NCI-H226 (cell line): ENCODE results near the gene S100A4.
"Not testable (repeated sequence)": the region's sequence is repeated elsewhere in the genome, so short reads cannot be mapped to it uniquely, and the experiment has no call there.

ENCODE experiments used
- DNase-seq: peaks from one replicate; pipeline ENCODE4 v3.0.0-alpha.2; 2015

Gene S100A4

GRCh38 chr1:153566414-153567371 is 21.1 kb upstream of the S100A4 start:
- DNase-seq, result peak; percentile 98

DNA sequence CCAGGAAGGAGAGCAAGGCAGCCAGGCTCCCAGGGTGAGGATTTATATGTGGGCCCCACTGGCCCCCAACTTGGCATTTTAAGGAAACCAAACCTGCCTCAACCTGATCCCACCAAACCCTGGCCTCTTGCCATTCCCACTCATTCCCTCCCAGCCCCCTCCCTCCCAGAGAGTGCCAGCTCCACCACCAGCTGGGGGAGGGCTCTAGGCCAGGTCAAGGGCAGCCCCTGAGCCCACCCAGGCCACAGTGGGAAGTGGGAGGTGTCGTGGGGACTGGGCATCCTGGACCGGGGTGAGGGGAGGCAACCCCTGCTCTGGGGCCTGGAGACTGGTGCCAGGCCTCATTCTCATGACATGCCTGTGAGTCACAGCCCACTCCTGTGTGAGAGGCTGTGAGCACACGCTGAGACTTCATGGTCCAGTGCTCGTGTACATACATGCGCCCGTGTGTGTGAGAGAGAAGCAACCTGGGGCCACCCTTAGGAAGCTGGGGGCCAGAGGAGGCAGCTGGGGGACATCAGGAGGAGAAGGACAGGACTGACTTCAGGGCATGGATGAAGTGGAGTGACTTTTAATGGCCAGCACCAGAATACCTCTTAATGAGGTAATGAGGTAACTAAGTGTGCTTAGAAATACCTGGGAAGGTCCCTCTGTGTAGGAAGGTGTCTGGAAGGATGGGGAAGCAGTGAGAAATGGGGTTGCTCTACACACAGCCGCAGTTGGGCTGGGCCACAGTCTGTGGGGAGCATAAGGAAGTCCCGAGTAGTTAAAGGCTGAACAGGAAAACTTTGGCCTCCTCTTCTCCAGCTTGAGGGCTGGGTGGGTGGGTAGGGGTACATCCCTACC is 20.1 kb upstream of the S100A4 start, which contains the start of gene S100A2:
Gene S100A2, minus strand, starts transcription at position 316 of the 846 bp plus-strand sequence. CDS start 1,967 bp downstream, outside the sequence.
- DNase-seq, result peak; percentile 91

GRCh38 chr1:153563991-153564390 is 18.4 kb upstream of the S100A4 start:
- no peak for DNase-seq

GRCh38 chr1:153563483-153563901 is 17.9 kb upstream of the S100A4 start:
- no peak for DNase-seq

DNA sequence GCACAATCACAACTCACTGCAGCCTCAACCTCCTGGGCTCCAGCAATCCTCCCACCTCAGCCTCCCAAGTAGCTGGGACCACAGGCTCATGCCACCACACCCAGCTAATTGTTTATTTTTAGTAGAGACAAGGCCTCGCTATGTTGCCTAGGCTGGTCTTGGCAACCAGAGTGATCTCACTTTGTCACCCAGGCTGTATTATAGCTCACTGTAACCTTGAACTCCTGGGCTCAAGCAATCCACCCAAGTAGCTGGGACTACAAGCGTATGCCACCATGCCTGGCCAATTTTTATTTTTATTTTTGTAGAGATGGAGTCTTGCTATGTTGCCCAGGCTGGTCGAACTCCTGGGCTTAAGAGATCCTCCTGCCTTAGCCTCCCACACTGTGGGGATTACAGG is 16.4 kb upstream of the S100A4 start:
- not testable (repeated sequence) for DNase-seq

DNA sequence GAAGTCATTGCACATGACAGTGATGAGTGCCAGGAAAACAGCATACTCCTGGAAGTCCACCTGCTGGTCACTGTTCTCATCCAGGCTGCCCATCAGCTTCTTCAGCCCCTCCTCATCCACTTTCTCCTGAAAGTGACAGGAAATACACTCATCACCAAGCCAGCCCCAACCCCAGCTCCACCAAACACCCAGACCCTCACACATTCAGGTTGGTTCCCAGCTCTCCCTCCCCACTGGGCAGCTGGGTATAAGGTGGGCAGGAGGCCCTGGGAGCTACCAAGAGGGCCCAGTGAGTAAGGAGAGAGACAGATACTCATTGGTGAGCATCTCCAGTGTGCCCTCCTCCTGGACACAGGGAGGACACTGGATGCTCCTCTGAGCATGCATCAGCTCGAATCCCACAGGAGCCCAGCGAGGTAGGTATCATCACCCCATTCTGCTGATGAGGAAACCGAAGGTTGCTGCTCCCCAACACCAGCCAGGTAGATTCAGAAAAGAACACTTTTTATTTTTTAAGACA is 15.9 kb upstream of the S100A4 start:
- DNase-seq, result no peak

GRCh38 chr1:153560771-153561465 is 15.3 kb upstream of the S100A4 start:
- DNase-seq, result no peak

GRCh38 chr1:153560241-153560640 is 14.6 kb upstream of the S100A4 start:
- DNase-seq, result no peak

DNA sequence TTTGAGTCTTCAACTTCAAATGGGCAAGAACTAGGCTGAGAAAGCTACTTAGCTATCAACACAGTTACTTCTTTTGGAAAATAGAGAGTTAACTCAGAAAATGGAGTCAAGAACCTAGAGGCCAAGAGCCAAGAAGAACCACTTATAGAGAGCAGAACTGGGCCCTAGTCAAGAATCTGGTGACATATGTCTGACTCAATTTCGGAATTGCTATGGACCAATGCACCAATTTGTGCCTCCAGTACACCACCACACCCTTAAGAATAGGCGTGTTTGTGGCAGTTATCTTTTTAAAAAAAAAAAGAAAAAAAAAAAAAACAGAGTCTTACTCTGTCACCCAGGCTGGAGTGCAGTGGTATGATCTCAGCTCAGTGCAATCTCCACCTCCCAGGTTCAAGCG is 12.3 kb upstream of the S100A4 start:
- DNase-seq, result no peak

DNA sequence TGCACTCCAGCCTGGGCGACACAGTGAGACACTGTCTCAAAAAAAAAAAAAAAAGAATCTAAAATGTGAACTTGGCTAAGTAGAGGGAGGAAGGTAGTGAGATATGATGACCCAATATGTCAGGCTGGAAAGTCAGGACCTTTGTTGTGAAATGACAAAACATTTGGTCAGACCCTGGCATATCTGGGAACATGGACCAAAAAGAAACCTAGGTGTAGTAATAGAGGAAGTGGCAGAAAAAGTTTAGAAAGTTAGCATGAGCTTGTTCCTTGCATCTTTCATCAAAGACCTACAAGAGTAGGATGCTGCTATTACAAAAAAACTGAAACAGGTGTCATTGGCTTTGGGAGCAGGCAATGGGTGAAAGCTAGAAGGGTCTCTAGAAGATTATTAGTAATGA is 10.7 kb upstream of the S100A4 start:
- DNase-seq, result no peak

GRCh38 chr1:153553830-153554541 is 8.4 kb upstream of the S100A4 start:
- DNase-seq, result no peak

DNA sequence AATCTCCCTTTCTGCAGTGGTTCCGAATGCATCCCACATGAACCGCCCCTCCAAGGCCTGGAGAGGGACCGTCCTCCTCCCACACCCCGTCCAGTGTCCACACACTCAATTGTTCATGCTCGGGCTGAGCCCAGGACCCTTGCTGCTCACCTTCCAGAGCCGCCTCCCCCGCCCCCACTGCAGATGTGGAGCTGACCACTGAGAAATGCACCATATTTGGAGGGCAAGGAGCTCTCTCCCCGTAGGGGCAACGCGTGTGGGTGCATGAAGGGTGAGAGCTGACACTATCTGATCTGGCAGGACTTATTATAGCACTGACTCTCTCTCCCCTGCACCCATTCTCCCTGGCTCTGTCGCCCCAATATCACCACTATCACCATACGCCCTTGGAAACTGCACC is 7.5 kb upstream of the S100A4 start:
- no peak for DNase-seq

- no peak for DNase-seq
These were observed 6.7 kb upstream of the S100A4 start for GRCh38 chr1:153552335-153552734.

- DNase-seq, result no peak
These were observed 5.4 kb upstream of the S100A4 start for GRCh38 chr1:153550827-153551500.

DNA sequence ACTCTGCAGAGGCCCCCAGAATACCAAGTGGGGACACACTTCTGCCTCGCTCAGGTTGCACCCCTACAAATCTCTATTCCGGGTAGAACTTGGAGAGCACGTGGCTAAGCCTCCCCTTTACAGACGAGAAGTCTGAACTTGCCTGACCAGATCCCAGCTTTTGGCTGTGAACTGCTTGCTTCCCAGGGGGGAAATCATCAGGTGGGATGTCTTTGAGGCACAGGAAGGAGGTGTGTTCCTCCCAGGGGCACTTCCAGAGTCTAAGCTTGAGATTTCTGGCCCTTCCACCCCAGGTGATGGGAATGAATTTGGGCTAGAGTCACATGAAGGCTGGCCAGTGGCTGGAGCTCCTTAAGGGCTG is 4.8 kb upstream of the S100A4 start:
- DNase-seq, result no peak

GRCh38 chr1:153549741-153550397 is 4.3 kb upstream of the S100A4 start:
- no peak for DNase-seq

GRCh38 chr1:153548722-153549688 is 3.4 kb upstream of the S100A4 start, which contains the start of gene S100A3:
Gene S100A3 (minus strand): TSS chr1:153549258. CDS start chr1:153548485, 773 bp downstream.
- DNase-seq, result peak; percentile 91

DNA sequence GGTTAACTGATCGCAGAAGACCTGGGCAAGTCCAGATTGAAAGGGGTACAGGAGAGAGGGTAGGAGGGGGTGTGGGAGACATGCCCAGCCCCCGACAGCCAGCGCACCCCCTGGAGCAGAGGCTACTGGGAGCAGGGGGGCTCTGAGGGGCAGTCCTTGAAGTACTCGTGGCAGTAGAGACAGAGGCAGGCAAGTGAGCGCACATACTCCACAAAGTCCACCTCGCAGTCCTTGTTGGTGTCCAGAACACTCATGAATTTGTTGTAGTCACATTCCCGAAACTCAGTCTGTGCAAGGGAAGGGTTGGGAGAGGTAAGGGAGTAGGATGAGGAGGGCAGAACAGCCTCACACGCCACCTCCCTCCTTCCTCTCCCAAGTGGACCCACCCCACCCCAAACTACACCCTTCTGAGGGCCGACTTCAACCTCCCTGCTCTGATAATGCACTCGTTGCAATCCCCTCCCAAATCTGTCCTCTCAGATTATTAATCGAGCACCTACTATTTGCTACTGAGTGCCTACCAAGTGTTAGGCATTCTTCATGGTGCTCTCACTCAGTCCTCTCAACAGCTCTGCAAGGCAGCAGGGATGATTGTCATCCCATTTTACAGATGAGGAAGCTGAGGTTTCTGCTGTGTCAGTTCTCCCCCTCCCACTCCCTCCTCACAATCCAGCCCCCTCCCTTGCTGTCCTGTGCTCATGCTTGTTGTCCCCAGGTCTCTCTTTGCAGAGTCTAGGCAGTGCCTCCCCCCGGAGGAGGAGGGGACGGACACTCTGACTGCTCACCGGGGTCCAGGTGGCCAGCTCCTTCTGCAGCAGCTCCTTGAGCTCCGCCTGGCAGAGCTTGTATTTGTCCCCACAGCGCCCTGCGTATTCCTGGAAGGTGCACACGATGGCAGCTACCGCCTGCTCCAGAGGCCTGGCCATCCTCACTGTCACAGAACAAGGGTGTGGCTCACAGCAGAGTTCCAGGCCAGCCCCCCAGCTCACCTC is 2.2 kb upstream of the S100A4 start:
- no peak for DNase-seq
